Measurements from ENCODE around the gene FXYD2. TPM values are rescaled to one million over a fixed set of nuclear protein-coding genes. Genes with fewer than 3 reads are reported as not detected.

FXYD2 gene
- total RNA-seq, 2 donors from 2014 or later, result 0.61 to 1.0 TPM

DNA sequence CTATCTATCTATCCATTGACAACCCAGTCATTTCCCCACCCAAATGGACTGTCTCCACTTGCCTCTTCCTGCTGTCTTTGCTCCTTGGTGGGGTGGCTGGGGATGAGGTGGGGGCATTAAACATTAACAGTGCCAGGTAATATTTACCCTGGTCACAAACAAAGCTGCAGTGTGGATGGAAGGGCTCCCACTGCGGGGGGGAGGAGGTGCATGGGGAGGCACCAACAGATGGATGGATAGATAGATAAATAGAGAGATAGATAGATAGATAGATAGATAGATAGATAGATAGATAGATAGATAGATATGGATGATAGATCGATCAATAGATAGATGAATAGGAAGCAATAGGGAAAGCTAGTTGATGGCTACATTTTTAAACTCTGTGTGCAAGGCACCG lies 2.3 kb upstream of the FXYD2 start:
- no peak for ATAC-seq

DNA sequence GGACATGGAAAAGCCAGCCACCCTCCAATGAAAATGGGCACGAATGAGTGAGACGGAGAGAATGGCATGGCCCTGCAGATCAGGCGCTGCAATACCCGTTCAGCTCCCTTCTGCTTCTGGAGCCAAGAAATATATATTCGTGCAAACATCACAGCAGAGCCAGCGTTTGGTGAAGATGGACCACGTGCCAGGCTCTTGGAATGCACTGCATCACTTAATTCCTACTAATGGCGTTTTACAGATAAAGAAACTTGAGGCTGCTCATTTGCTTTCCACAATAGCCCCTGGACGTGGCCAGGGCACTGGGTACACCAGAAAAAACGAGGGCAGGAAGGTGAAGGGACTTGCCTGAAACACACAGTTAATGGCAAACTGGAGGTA lies 1.6 kb upstream of the FXYD2 start:
- DNase-seq (peak in 1 of 2 donors; percentile 13), ATAC-seq (no peak)
- intact Hi-C loops (cut with DNase I, micrococcal nuclease), result no loop called here

More for the DNA sequence above, 2.3 kb upstream of the FXYD2 start:
- DNase-seq, result peak in 1 of 2 donors; percentile 9
- intact Hi-C loops (cut with DNase I, micrococcal nuclease), result no loop called here

DNA sequence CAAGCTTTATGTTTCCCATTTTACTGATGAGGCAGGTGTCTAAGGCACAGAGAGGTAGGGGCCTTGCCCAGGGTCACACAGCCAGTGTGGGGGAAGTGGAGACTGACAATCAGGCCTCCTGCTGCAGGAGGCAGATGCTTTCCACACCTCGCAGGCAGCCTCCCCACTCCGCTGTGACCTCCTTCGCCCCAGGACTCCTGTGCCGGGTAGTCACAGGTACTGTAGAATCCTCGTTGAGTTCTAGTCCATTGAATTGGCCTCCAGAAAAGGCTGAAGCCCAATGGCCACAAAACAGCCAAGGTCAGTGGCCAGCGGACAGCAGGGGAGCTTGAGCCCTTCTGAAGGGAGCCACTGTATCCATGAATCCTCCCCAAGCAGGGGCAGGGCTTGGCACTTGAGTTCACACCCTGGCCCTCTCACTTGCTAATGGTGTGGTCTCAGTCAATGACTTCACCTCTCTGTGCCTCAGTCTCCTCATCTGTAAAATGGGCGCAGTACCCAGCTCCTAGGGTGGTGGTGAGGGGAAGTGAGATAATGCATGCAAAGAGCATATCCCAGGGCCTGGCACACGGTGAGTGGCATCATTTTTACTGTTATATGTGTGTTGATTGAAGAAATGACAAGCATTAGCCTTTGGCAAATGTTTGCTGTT lies 1.1 kb upstream of the FXYD2 start:
- DNase-seq, result peak in 1 of 2 donors; percentile 17
- intact Hi-C loops (cut with DNase I, micrococcal nuclease), result no loop called here
- no peak for ATAC-seq

DNA sequence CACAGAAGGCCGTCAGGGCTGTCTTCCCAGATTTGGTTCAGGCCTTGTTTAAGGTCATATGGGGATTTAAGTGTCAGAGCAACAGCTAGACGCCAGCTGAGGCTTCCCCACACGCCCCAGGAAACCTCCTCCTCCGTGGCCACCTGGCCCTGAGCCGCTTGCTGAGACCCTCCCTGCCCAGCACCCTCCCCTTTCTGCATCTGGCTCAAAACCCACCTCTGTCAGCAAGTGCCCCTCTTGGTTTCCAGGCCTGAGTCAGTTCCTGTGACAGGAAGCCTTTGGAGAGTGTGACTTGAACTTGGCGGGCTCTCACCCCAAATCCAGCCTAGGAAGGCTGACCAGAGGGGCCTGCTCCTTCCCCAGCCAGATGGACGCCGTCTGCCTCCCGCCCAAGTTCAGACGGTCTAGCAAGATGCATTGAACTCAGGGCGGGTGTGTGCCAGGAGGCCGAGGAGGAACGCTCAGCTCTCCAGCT lies 561 bp downstream of the FXYD2 start:
- intact Hi-C loops (cut with DNase I, micrococcal nuclease), result no loop called here
- peak in 1 of 2 donors; percentile 59 for DNase-seq
- ATAC-seq, result no peak

DNA sequence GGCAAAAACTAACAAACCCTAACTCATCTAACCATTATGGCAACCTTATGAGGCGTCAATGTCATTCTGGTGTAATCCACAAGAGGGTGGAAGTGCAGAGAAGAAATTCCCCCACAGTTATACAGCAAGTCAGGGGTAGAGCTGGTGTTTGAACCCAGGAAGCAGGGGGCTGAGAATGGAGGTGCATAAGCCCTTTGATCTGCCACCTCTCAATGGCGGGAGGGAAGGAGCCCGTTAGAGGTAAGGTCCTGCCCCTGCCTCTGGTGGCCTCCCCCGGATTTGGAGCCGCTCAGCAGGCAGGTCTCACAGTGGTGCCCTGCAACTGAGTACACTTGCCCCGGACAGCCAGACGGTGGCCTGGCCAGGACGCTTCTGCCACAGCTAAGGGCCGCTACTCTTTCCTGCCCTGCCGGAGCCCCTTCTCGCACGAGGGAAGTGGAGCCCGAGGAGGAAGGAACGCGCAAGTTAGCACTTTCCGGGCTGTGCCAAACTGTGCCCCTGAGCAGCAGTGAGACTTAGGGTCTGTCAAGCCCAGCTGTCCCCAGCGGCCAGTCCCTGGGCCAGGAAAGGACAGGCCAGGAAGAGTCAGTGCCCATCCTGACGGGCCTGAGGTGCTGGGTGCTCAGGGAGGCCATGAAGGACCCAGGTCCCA lies 1.1 kb downstream of the FXYD2 start:
- no peak for ATAC-seq
- DNase-seq, result peak in 1 of 2 donors; percentile 23
- intact Hi-C loops (cut with DNase I, micrococcal nuclease), result no loop called here

DNA sequence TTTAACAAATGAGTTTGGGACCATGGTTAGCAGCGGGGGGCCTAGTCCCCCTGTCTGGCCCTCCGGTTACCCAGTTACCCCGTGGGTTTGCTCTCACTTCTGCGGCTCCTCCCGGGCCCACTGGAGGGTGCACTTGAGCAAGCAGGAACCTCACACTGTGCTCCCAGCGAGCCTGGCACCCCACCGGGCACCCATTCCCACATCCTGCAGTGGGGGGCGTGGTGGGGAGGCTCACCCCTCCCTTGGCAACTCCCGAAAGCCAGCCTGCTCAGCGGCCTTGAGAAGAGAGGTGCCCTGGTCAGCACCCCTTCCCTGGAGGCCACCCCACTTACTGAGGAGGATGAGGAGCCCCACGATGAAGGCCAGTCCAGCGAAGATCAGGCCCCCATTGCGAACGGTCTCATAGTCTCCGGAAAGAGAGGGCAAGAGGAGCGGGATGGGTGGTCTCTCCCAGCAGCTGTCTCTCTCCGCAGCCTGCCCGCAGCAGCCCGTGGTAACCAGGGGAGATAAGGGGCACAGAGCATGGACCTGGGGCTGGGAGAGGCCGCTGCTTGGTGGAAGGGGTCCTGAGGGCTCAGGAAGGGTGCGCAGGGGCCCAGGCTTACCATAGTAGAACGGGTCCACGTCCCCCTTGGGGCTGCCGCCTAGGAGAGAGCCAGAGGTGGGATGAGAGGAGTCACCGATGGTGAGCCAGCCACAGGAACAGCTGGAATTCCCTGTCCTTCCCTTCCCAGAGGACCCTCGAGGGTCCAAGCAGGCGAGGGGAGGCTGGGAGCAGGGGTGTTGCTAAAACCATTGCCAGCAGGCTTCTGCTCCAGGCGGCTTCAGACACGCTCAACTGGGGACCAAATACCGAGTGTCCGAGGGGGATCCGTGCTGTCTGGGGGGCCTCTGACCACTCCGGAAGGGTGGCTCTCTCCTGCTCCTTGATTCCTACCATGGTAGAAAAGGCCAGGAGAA lies 2.2 kb downstream of the FXYD2 start:
- ATAC-seq (peak; percentile 26), DNase-seq (peak; percentile 41 to 63)
- intact Hi-C loops (cut with DNase I, micrococcal nuclease), result no loop called here

DNA sequence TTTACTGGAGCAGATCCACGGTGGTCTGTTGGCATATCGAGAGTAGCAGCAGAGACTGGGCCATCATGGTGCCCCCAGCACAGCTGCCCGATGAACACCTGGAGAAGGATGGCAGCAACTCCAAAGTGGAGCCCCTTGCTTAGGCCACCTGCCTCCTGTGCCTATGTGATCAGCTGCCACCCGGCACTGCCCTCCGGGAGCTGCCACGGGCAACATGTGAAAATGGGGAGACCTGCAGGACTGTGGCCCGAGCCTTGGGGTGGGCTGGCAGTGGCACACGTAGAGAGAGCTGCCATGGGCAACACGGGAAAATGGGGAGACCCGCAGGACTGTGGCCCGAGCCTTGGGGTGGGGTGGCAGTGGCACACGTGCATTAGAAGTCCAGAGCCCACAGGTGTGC lies 3.1 kb downstream of the FXYD2 start:
- ATAC-seq (no peak), DNase-seq (peak in 1 of 2 donors; percentile 23)
- intact Hi-C loops (cut with DNase I, micrococcal nuclease), result no loop called here

DNA sequence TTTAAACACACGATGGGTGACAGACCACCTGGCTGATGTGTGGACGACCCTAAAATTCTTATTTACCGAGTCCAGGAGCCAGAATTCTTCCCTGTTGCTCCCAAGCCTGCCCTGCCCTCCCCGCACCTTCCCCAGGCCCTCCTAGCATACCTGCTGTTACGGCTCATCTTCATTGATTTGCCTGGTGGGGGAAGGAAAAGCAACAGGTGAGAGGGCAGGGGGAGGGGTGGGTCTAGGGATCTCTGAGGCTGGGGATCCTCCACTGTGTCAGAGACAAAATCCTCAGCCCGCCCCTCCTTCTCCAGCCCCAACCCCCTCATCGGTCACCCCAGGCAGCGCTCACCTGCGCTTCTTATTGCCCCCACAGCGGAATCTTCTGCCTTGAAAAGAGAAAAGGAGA lies 4.0 kb downstream of the FXYD2 start:
- ATAC-seq (no peak), DNase-seq (no peak)
- intact Hi-C loops (cut with DNase I, micrococcal nuclease), result no loop called here

DNA sequence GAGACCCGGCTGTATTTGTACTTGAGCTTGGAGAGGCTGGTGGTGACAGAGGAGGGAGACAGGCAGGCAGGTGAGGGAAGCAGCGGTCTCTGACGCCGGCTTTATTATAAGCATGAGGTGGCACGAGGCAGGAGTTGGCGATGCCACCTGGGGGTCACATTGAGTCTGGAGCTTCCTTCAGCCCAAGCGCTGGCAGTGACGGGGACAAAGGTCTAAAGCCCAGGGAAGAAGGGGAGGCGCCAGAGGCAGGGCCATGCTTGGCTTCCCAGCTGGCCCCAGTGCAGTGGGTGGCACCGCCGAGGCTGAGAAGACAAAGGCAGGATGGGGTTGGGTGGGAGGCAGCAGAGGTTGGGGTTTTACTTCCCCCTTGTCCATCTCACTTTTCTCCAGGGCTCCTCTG lies 4.5 kb downstream of the FXYD2 start:
- ATAC-seq (peak; percentile 71), DNase-seq (peak; percentile 64 to 71)
- intact Hi-C loops (cut with DNase I, micrococcal nuclease), result no loop called here

DNA sequence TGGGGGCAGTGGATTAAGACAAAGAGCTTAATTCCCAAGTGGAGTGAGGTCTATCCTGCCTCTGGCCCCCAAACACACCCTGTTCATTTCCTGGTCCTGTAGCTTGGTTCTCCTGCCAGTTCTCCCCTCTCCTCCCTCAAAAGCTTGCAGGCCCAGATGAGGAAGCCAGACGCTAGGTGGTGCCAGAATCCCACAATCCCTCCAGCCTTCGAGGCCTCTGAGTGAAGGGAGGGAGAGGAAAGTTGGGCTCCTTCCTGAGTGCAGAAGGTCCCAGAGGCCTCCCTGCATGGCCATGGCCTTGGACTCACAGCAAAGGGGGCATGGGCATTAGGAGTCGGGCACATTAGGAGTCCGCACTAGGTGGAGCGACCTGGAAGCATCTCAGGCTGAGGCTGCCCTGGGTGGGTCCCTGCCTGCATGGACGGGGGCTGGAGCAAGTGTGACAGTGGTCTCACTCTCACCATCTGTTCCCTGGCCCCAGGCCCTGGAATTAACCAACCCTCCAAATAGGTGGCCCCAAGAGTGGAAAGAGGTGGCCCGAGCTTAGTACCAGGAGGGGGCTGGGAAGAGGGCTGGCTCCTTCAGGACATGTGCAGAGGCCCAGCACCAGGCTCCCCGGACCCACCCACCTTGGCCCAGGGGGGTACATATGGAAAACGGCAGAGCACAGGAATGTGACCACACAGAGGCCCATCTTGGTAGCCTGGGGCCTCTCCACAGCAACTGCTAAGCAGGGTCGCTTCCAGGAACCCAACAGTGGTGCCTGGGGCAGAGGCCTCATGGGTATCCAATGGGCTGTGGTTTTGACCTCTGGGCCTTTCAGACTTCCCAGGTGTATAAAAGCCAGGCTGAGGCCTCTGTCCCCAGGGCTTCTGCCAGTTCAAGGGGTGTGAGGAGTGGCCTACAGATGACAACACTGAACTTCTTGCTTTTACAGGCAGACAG lies 5.2 kb downstream of the FXYD2 start:
- ATAC-seq, result peak; percentile 47

DNA sequence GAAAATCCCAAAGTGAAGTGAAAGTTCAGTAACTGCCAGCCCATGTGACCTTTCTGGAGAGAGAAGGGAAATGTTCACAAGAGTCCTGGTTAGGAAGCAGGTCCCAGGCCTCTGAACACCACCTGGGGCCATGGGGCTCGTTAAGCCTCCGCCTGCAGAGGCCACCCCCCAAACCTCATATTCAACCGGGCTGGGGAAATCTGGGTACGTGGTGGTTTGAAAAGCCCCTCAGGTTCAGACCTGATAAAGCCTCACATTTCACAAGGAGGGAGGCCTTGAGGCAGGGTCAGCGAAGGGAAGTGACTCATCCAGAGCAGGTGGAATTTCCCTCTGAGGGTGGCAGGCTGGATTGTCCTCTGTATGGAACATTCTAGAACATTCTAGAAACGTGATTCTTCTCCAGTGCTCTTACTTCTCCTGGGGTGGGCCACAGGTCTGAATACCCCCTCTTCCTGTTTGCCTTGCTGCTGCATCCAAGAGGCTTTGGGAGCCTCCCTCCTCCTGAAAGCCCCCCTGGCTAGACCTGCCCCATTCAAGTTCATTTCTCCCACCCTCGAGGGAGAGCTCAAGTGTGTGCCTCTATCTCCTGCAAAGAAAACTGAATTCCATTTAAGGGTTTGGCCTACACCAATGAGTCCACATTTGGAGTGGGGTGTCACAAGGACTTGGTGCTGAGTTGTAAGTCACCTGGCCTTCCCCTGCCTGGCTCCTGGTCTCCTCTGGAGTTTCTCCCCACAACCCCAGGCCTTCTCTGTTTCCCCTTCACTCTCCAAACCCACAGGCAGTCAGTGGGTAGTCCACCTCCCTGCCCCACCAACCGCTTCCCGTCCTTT lies 6.3 kb downstream of the FXYD2 start:
- intact Hi-C loops (cut with DNase I, micrococcal nuclease), result loop anchor here in 1 of 2 donors (10.0 kb wide), 1 partner anchor 393 kb away; no protein-coding TSS in a partner anchor
- ATAC-seq (no peak), DNase-seq (no peak)

More for the DNA sequence above, 5.2 kb downstream of the FXYD2 start:
- intact Hi-C loops (cut with DNase I, micrococcal nuclease), result loop anchor here in 1 of 2 donors (10.0 kb wide), 1 partner anchor 395 kb away; no protein-coding TSS in a partner anchor
- DNase-seq, result peak; percentile 70 to 78

DNA sequence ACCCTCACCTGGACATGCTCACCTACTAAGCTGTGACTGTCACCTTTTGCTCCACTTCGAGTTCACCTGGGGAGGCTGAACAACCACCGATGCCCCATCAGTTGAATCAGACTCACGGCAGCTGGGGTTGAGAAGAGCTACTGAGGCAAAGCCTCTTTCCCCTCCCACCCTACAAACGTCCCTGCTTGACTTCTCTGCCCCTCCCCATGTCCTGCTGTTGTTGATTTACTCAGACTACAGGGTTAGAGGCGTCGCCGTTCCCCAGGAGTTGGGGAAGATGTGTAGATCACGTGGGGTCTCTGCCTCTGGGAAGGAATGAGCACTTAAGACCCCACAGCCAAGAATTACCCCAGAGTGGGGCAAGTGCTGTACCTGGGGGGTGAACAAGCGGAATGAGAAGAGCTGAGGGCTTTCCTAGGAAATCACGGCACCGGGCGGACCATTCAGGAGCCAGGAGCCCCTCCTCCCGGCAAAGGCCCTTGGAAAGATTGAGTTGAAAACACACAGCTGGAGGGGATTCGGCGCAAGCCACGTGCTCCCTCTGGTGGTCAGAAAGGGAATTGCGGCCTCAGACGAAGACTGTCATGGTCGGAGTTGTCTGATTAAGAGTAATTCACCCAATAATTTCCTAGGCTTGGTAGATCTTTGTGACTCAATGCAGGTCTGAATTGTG lies 7.0 kb downstream of the FXYD2 start:
- intact Hi-C loops (cut with DNase I, micrococcal nuclease), result loop anchor here in 1 of 2 donors (10.0 kb wide), 1 partner anchor 393 kb away; no protein-coding TSS in a partner anchor
- peak; percentile 32 for ATAC-seq

DNA sequence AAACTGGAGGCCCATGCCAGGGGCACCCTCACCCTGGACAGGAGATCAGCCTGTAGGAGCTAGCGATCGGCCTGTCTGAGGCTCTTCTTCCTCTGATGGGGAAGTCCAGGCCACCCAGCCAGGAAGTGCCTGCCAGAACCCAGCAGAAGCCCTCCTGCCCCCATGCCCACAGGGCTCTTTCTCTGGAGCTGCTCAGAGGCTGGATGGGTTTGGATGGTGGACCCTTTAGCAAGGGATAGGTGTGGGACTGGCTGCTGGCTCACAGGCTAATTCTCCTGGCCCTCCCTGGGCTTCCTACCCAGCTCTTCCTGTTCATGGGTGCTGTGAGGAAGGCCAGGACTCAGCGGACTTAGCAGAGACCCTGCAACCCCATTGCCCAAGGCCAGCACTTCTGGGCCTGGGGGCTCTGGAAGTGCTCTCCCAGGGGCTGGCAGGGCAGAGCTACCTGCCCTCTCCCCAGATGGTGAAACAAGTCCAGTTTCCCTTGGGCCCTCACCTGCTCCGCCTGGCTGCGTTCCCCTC lies 7.6 kb downstream of the FXYD2 start:
- no peak for DNase-seq
- intact Hi-C loops (cut with DNase I, micrococcal nuclease), result loop anchor here in 1 of 2 donors (10.0 kb wide), 1 partner anchor 392 kb away; no protein-coding TSS in a partner anchor

More for the DNA sequence above, 7.0 kb downstream of the FXYD2 start:
- peak; percentile 65 to 85 for DNase-seq

DNA sequence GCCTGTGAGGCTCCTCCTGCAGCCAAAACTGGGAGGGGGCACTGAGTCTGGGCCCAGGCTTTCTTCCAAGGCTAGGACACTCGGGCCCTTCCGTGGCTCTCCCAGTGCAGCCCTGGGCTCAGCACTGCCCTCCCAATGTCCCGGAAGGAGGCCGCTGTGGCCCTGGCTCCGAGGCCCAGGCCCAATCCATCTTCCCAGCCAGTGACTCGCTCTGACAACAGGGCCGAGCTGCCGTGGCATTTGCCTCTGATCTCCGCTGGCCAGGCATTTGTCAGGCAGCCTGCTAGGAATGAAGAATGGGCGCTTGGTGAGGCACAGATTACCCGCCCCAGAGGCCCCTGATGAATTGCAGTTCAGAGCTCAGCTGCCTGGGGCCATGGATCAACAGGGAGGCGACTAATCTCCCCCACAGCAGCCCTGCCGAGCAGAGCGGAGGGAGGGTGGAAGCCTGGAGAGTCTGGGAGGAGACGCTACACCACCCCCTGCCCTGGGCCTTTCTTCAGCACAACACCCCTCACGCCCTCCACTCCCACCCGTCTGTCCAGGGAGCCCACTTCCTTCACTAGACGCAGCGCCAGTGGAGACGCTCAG lies 8.3 kb downstream of the FXYD2 start:
- ATAC-seq (no peak), DNase-seq (no peak)
- intact Hi-C loops (cut with DNase I, micrococcal nuclease), result loop anchor here in 1 of 2 donors (10.0 kb wide), 1 partner anchor 391 kb away; no protein-coding TSS in a partner anchor

More for the DNA sequence above, 7.6 kb downstream of the FXYD2 start:
- ATAC-seq, result no peak

DNA sequence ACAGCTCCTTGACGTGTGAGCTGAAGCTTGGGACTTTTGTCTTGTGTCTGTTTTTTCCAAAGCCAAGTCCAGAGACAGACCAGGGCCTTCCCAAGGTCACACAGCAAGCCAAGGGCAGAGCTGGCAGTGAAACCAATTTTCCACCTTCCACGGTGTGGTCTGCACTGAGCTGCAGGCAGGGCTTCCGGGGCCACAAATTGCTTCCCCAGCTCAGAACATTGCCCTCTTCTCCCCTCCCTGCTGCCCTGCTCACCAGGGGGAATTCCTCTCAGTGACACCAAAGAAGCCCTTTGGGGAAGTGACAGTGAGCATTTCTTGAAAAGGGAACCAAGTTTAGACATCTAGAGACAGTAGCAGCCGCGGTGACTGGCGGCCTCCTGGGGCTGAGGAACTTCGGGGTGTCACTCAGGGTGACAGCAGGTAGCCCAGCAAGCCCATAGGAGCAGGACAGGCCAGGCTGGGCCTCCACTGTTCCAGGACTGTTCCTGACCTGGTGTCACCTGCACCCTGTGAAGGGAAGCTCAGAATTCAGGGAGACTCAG lies 9.2 kb downstream of the FXYD2 start:
- ATAC-seq (peak; percentile 11), DNase-seq (peak; percentile 52 to 60)
- intact Hi-C loops (cut with DNase I, micrococcal nuclease), result loop anchor here in 1 of 2 donors (10.0 kb wide), 1 partner anchor 391 kb away; no protein-coding TSS in a partner anchor

Data from left colon (tissue), 2 donors.